ENCODE results near the gene REG4.

- TF ChIP-seq CTCF (conservative IDR thresholded peaks at IDR 0.05 in 1 of 2, IDR thresholded peaks at IDR 0.05 in 1 of 2; ENCODE audit: low read depth in 1 of 2, low read length in 2 of 2) (no peak), EZH2 (IDR thresholded peaks at IDR 0.05; ENCODE audit: low read length, missing control alignments) (no peak)
Measured at GRCh38 chr1:119822406-119822805, 11.1 kb upstream of the REG4 start.

Measured in fibroblast of lung (primary cell).